SW 1271 (cell line): Measurements from ENCODE around the gene TINCR.
"Not testable (repeated sequence)": the region's sequence is repeated elsewhere in the genome, so short reads cannot be mapped to it uniquely, and the experiment has no call there.

Source experiments
- DNase-seq, 2 experiments: peaks; one replicate each; lab custom pipeline; 2025; lab: John Stamatoyannopoulos, UW

TINCR gene

DNA sequence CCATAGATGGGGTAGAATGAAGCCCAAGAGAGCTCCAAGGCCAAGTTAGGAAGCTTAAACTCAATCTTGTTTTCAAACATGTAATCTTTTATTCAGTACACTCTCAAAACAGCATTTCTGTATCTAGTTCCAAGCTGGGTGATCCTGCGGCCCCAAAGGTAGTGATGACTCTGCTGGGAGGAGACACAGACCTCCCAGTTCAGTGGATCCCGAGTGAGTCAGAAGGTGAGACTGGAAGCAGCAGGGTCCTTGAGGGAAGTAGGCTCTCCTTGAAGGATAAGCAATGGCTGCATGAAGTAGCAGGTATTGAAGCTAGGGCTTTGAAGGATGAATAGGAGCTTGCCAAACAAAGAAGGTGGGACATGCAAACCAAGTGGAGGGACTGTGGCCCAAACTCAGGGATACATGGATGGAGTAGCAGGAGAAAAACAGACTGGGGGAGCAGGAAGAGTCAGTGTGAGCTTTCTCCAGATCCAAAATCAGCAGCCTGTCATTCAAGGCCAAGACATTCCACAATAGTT is 9.6 kb downstream of the TINCR start:
- no peak for DNase-seq

DNA sequence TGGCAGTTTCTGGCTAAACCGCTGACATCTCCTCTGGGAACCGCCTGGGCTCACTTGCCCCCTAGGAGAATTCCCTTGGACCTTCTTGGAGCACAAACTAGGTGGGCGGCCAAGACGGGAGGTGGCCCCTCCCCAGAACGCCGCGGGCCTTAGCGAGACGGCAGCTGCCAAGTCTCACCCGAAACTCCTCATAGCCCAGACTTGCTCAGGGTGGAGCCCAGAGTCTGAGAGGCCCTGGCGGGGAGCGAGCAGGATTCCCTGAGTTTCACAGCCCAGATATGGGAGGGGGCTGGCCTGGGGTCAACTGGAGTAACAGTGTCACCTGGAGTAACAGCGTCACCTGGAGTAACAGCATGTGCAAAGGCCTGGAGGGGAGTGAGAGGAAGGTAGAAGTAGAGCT is 10.1 kb downstream of the TINCR start:
- DNase-seq = no peak

DNA sequence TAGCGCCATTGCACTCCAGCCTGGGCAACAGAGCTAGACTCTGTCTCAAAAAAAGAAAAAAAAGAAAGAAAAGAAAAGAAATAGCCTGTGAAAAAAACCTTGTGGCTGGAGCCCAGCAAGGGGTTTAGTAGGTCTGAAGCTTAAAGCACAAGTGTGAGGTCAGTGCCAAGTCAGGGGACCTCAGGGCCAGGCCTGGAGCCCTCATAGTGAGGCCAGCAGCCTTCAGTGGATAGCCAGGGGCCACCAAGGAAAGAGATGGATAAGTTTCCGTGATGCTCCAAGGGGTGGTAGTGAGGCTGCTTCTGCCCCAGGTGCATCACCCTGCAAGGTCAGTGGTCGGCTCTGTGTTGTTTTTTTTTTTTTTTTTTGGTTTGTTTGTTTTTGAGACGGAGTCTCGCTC is 12.9 kb downstream of the TINCR start:
- DNase-seq = no peak

DNA sequence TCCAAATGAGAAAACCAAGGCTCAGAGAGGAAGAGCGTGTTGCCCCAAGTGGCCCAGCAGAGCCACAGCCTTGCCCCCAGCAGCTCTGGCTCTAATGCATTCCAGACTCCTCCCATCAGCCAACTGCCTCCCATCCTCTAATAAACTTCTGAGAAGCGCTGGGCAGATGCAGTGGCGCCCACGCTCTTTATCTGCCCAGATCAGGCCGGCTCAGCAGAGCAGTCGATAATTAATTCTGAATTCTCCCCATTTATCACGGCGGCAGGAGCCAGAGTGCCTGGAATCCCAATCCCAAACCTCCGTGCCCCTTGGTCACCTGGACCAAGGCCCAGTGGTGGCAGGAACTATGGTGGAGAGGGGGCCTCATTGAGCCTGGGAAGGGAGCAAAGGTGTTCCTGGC is 13.9 kb downstream of the TINCR start:
- no peak for DNase-seq

DNA sequence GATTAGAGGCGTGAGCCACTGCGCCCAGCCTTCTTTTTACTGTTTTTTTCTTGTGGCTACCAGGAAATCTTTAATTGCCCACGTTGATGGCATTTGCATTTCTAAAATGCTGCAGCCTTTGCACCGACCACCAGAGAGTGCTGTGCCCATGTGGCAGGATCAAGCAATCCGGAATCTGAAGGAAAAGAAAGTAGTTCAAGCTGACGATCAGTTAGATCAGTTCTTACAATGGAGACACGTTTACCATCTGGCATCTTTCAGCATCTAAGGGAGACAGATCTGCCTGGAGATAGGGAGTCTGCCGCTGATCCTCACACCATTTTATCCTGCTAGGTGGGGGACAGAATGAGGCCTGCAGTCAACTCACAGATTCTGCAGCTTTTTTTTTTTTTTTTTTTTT is 19.9 kb downstream of the TINCR start:
- peak in 1 of 2 experiments; percentile 26 for DNase-seq

DNA sequence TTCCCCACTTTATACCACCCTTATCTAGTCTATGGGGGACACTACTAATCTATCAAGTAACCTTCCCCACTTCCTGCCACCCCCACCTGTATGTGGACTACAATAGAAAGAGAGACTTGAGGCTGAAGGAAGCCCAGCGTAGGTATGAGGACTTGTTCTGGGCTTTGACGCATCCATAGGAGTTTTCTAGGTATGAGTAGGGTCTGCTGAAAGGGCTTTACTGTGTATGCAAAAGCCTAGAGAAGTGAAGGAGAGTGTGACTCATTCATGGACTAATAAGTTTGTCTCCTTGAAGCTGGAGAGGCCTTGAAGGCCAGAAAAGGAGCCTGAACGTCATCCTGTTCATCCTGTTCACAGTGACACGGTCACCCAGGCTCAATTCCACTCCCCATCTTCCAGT is 21.8 kb downstream of the TINCR start:
- no peak for DNase-seq

DNA sequence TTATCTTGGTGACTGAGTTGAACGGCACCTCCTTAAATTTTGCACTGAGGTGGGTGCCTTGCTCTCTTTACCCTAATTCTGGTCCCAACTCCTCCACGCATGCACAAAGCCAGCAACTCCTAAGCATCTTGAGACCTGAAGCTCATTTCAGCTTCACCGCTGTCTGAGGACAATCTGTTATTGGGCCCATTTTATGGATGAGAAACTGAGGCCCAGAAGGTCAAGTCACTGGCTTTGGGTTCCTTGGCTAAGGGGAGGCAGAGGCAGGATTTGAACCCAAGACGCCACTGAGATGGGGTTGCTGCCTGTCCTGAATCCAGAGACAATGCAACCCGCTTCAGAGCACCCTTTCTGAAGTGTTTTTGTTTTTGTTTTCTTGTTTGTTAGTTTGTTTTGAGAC is 22.7 kb downstream of the TINCR start:
- DNase-seq = no peak

DNA sequence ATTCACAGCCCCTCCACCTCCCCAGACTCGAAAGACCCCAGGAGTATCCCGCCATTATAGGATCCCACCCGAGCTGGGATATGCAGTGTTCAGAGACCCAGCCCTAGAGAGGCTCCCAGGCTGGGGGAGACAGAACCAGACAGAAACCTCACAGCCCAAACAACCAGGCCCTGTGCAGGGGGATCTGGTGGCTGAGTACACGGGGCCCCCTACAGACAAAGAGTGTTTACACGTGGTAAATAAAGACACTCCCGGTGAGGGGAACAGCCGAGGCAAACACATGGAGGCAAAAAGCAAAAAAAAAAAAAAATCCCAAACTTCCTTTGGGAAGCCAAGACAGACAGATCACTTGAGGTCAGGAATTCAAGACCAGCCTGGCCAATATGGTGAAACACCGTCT is 25.1 kb downstream of the TINCR start:
- no peak for DNase-seq

DNA sequence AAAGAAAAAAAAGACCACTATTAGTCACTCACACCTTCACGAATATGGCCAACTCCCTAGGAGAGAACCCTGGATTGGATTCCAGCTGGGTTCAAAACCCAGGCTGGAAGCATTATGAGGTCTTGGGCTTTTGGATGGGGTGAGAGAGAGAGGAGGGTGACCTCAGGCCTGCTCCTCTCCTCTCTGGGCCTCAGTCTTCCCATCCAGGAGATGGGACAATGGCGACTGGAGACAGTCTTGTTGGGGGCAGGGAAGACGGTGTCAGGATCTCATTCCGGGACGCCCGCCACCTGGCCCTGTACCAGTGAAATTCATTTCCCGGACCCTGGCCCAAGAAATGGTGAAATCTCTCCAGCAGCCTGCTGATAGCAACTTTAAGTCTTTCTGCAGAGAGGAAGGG is 26.3 kb downstream of the TINCR start:
- no peak for DNase-seq

DNA sequence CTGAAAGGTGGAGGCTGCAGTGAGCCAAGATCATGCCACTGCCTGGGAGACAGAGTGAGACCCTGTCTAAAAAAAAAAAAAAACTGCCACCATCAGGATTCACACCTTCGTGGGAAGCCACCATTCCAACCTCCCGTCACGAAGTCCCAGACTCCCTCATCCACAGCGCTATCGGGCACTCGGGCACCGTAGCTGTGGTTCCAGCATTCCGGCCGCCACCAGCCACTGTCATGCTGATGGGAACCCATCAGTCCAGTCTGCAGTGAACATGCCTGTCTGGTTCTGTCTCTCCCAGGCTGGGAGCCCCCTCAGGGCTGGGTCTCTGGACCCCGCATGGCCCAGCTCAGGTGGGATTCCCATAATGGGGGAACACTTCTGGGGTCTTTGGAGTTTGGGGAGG is 27.5 kb downstream of the TINCR start:
- DNase-seq = no peak

DNA sequence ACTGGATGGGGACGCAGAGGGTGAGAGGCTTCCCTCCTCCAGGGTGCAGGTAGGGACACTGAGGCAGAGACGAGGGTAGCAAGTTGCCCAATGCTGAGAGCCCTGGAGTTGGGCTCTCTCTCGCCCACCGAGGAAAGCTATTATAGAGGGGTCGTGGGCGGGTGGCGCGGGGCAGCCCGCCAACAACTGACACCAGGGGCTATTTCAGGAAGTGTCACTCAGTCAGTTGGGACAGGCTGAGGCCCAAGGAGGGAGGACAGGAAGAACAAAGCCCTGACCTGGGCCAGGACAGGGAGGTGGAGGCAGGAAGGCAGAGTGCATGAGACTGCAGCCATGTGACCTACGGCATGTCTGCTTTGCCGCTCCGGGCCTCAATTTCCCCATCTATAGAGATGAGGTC is 29.9 kb downstream of the TINCR start:
- DNase-seq = no peak

DNA sequence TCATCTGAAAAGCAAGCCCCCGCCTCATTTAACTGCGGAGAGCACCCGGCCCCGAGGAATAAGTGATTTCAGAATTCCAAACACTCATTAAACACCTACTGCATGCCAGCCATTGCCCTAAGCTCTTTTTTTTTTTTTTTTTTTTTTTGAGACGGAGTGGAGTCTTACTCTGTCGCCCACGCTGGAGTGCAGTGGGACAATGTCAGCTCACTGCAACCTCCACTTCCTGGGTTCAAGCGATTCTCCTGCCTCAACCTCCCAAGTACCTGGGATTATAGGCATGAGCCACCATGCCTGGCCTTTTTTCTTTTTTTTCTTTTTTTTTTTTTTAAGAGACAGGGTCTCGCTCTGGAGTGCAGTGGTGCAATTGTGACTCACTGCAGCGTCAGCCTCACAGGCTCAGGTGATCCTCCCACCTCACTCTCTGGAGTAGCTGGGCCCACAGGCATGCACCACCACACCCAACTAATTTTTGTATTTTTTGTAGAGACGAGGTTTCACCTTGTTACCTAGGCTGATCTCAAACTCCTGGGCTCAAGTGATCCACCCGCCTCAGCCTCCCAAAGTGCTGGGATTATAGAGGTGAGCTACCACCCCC is 30.7 kb downstream of the TINCR start:
- not testable (repeated sequence) for DNase-seq

DNA sequence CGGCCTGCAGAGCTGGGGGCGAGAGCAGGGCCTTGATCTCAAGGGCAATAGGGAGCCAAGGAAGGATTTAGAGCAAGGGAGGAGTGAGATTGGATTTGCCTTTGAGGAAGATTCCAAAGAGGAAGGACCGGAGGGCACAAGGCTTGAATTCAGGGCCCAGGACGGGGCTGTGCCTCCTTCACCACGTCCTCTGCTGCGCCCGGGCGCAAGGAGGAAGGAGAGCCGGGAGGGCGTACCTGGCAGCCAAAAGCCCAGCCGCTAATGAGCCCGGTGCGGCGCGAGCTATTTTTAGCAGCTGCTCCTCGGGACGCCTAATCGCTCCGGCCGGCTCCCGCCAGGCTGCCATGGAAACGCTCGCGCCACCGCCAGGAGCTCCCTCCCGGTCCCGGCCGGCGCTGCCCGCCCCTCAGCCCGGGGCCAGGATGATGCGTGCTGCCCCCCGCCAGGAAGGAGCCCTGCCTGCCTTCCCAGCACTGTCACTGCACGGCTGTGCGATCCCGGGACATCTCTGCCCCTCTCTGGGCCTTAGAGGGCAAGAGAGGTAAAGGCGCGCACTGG is 31.3 kb downstream of the TINCR start:
- no peak for DNase-seq

DNA sequence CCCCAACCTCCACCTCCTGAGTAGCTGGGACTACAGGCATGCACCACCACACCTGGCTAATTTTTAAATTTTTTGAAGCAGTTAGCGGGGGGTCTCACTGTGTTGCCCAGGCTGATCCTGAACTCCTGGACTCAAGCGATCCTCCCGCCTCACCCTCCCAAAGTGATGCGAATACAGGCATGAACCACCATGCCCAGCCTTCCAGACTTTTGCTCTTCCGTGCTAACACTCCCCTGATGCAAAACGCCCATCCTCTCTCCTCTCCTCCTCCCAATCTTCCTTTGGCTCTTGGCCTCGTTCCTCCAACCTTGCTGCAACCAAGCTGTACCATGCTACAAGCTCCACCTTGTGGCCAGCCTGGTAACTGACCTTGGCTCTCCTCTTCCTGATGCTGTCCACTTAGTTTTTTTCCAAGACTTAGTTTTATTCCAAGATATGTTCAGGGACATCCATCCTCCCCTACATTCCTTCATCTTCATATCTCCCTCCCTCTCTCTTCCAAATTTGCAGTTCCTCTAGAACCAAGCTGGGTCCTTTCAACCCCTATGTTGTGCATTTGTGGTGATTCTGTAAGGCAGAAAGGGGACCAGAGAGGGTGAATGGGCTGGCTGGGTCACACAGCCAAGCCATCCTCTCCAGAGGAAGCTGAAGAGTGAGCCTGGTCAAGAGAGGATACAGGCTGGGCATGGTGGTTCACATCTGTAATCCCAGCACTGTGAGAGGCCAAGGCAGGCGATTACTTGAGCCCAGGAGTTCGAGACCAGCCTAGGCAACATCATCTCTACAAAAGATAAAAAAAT is 32.8 kb downstream of the TINCR start:
- DNase-seq = peak in 1 of 2 experiments; percentile 6

DNA sequence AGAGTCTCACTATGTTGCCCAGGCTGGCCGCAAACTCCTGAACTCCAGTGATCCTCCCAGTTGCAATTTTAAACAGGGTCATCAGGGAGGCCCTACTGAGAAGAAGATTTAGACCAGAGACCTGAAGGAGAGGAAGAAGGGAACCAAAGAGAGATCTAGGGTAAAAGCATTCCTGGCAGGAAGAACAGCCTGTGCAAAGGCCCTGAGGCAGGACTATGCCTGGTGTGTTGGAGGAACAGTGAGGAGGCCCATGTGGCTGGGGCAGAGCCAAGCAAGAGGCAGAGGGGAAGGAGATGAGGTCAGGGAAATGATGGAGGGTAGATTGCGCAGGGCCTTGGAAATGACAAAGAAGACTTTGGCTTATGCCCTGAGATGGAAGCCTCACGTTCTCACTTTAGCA is 34.5 kb downstream of the TINCR start:
- no peak for DNase-seq

DNA sequence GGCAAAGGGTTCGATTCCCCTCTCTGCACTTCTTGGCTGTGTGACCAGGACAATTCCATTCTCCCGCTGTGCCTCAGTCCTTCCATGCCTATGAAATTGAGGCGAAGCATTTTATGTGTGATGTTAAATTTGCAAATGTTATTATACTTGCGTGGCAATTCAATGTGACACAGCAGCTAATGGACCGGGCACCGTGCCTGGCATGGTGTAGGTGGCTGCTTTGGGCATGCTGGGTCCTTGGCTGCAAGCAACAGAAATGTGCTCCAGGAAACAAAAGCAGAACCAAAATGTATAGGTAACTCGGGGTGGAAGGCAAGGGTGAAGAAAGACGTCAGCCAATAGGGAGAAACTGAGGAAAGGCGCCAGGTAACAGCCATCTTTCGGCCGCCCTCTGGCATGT is 37.1 kb downstream of the TINCR start:
- DNase-seq = no peak

DNA sequence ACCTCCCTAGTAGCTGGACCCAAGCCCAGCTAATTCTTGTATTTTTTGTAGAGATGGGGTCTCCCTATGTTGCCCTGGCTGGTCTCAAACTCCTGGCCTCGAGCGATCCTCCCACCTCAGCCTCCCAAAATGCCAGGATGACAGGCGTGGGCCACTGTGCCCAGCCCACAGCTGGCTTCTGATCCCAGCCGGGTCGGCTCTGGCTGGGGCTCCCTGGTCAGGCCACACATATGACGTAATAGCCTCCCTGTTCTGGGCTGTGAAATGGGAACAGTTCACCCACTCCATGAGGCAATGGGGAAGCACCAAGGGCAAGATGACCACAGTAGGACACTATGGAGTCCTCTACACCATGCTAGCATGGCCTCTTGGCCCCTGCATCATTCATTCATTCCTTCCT is 41.1 kb downstream of the TINCR start:
- DNase-seq = no peak

DNA sequence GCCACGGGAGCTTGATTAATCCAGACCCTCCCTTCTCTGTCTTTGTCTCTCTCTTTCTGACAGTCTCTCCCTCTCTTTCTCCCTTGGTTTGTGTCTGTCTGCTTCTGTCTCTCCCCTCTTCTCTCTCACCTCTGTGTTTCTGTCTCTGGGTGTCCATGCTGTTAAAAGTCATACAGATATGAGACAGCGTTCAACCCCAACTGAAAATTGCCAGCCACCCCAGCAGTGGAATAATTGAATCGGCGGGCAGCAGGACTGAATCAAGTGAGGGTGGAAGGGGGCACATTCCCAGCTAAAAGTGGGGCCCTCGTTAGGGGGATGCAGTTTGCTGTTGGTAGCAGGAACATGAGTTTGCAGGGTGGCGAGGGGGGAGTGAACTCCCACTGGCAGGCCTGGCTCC is 43.7 kb downstream of the TINCR start:
- no peak for DNase-seq

DNA sequence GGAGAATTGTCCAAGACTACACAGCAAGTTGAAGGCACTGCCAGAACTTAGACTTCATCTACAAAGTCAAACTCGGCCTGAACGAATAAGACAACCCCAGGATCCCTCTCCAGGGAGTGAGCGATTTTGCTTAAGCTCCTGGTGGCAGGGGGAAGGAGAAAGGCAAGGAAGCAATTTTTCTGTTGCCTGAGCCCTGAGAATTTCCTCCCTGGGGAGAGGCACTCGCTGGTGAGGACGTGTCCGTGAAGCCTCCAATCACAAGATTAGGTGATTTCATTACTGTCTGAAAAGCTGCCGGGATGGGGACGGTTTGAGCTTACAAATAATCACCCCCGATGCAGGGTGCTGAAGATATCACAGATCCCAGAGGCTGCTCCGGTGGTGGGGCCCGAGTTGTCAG is 45.6 kb downstream of the TINCR start:
- no peak for DNase-seq

DNA sequence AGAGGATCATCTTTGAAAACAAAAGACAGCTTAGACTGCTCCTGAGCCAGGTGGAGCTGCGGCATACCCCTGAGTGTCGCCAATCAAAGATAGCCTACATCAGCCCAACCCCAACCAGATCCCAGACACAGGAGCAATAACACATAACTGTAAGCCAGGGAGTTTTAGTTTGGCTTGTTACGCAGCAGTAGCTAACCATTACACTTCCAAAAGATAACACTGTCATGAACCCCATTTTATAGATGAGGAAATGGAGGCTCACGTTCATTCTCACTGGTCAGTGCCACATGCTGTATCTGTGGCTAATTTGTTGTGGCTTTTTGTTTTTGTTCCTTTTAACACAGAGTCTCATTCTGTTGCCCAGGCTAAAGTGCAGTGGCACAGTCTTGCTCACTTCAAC is 47.3 kb downstream of the TINCR start:
- DNase-seq = no peak

DNA sequence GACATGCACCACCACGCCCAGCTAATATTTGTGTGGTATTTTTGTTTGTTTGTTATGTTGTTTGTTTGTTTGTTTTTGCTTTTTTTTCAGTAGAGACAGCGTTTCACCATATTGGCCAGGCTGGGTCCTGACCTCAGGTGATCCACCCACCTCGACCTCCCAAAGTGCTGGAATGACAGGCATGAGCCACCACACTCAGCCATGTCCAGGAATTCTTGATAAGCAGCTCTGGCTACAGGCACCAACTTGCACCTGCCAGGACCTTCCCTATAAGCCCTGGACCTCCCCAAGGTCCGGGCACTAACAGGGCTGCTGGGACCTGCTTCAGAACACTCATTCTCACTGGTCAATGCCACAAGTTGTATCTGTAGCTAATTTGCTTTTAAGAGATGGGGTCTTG is 48.7 kb downstream of the TINCR start:
- DNase-seq = no peak

DNA sequence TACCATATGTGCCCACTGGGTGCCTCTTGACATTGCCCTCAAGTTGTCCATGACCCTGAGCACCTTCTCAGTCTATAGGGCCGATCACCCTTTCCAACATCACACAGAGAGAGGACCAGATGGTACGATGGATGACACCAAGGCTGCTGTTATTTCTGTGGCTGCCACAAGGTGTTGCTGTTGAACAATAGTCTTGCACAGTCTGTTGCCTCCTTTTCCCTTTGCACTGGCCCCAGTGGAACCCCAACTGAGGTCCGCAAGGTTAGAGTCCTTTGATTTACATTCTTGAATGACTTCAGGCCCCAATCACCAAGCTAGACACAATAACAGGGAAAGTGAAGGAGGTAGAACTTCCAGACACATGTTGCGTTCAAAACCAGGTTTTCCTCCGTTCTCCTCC is 52.0 kb downstream of the TINCR start:
- DNase-seq = no peak

DNA sequence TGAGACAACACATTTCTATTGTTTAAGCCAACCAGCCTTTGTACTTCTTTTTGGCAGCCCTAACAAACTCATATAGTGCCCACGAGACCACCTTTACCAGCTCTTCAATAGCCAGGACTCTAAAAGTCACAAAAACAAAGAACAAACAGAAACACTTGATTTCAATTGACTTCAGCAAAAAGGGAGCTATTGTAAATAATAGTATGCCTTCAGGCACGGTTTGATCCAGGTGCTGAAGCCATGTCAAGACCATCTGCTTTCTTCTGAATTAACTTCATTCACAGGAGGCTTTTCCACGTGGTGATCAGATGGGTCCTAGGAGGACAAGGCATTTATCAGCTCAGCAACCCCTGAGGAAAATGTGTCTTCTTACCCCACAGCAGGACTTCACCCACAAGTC is 53.8 kb downstream of the TINCR start:
- DNase-seq = no peak

DNA sequence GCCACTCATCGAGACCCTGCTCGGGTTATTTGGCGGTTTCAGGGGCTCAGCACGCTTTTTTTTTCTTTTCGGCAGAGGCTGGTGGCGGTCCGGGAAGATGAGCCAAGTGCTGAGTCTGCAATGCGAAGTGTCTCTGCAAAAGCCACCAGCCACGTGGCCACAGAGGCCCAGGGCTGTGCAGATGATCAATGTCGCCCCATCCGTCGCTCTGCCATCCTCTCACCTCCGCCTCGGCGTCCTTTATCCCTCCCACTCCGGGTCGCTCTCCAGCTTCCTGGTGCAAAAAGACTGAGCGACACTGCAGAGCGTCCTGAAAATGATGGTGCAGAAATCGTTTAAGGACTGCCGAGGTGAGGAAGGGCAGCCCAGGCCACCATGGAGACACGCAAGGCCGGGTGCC is 55.0 kb downstream of the TINCR start:
- DNase-seq = no peak
